Measurements from ENCODE around the gene PNMA5. TPM values are rescaled to one million over a fixed set of nuclear protein-coding genes. Genes with fewer than 3 reads are reported as not detected.
"Not testable (repeated sequence)": the region's sequence is repeated elsewhere in the genome, so short reads cannot be mapped to it uniquely, and the experiment has no call there.

The PNMA5 gene
- polyA plus RNA-seq (2011; rRNA removed), result not detected in 2 replicates
- polyA minus RNA-seq (2011; rRNA and poly(A)+ RNA removed), result not detected in 2 replicates

DNA sequence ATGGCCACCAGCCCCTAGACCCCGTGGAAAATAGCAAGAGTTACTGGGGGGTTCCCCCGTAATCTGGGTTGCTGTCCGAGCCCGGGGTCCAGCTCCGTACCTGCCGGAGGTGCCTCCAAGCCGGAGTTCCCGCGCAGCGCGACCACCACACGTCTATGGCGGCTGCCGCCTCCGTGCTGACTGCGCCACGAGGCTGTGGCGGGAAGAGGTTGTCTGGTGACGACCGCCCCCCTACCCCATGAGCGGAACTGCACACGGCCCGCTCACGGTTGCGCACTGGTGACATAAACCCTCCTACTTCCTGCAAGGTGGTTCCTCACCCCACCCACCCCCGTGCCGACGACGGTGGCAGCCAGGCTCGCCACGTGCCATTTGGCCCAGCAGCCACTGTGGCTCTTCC is at the start of gene PNMA5:
Gene PNMA5, minus strand, starts transcription at position 184 of the 400 bp plus-strand sequence. CDS start 2,518 bp downstream, outside the sequence.
- ChIA-PET POLR2A (no interaction called here), CTCF (no interaction called here)
- TF ChIP-seq CTCF (IDR thresholded peaks at IDR 0.05; ENCODE audit: insufficient read depth, low read depth, low read length), result no peak
- H3K4me3 ChIP-seq (ENCODE audit: low read depth, low read length), result no peak within 1 kb of the TSS
- H3K36me3 ChIP-seq (ENCODE audit: control insufficient read depth, insufficient read depth, low read length), result no peaks in the 10 kb centered on the region
- H3K27me3 ChIP-seq (ENCODE audit: control insufficient read depth, insufficient read depth, low read length), result no peaks in the 10 kb centered on the region
- DNase-seq (ENCODE audit: low read depth), result no peak

DNA sequence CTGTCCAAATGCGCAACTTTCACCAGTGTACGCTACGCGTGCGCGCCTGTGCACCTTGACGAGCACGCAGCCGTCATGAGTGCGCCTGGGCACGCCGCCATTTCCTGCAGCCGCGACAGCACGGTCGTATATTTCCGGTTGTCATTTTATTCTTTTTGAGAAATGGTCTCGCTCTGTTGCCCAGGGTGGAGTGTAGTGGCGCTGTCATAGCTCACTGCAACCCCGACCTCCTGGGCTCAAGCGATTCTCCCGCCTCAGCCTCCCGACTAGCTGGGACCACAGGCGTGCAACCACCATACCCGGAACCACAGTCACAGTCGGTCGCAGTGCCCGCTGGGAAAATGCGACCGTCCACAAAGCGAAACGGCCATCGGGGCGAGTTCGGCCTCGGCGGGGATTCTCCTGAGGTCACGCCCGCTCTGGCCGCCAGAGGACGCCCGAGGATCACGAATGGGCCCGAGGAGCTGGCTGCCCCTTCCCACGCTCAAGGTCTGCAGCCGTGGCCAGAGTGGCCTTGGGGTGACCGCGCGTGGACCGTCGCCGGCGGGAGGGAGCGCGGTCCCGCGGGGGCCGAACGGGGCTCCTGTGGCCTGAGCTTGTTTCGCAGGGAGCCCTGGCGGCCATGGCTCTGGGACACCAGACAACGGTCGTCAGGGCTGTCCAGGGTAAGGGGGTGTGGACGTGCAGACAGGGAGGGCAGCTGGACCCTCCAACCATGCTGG is 38.6 kb upstream of the PNMA5 start:
- ChIA-PET CTCF (interaction anchor here (0.6 to 3.0 kb wide), 18 partner anchors 8 to 528 kb away, joined by 3 to 15 read pairs (median 4); no protein-coding TSS in a partner anchor), POLR2A (no interaction called here)
- Histone ChIP-seq H3K4me3 (ENCODE audit: low read depth, low read length) (peak overlapping the region; percentile 28), H3K27me3 (ENCODE audit: control insufficient read depth, insufficient read depth, low read length) (no peaks in the 10 kb centered on the region), H3K36me3 (ENCODE audit: control insufficient read depth, insufficient read depth, low read length) (no peaks in the 10 kb centered on the region)
- TF ChIP-seq CTCF (IDR thresholded peaks at IDR 0.05; ENCODE audit: insufficient read depth, low read depth, low read length), result peak; percentile 76
- DNase-seq (ENCODE audit: low read depth), result no peak

DNA sequence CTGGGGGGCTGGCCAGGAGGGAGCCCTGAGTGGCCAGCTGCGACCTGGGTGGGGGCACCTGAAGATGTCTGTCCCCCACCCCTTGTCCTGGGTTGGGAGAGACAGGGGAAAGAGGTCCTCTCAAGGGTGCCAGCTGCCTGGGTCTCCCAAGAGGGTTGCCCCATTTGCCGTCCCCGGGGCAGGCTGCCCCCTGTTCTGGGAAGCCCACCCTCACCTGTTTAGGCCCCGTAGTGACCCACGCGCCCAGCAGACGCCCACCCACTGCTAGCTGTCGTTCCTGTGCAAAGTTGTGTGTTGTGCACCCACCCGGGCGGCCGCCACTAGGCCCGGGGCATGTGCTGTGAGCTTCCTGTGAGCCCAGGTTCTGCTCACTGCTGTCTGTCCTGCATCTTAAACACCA is 36.9 kb upstream of the PNMA5 start:
- Histone ChIP-seq H3K27me3 (ENCODE audit: control insufficient read depth, insufficient read depth, low read length) (no peaks in the 10 kb centered on the region), H3K4me3 (ENCODE audit: low read depth, low read length) (no peak overlapping the region), H3K36me3 (ENCODE audit: control insufficient read depth, insufficient read depth, low read length) (no peaks in the 10 kb centered on the region)
- ChIA-PET POLR2A (no interaction called here), CTCF (interaction anchor here (1.6 to 3.0 kb wide), 2 partner anchors 71 to 407 kb away, joined by 5 to 15 read pairs; no protein-coding TSS in a partner anchor)
- no peak for TF ChIP-seq CTCF (IDR thresholded peaks at IDR 0.05; ENCODE audit: insufficient read depth, low read depth, low read length)
- DNase-seq (ENCODE audit: low read depth), result no peak

DNA sequence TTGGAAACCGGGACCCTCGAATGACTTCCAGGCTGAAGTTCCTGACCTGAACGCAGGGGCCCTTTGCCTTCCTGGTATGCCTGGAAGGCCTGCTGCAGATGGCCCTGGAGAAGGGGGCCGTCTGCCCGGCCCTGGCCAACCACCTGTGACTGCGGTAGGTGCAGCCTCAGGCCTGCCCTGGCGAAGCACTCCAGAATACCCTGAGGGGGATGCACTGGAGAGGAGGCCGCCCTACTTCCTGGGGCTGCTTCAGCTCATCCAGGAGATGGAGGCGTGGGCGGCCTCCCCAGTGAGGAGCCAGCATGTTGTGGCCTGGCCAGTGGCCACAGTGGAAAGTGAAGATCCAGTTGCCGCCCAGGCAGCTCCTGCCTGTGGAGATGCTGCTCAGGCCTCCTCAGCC is 36.0 kb upstream of the PNMA5 start:
- ChIA-PET POLR2A (no interaction called here), CTCF (no interaction called here)
- Histone ChIP-seq H3K27me3 (ENCODE audit: control insufficient read depth, insufficient read depth, low read length) (no peaks in the 10 kb centered on the region), H3K4me3 (ENCODE audit: low read depth, low read length) (no peak overlapping the region), H3K36me3 (ENCODE audit: control insufficient read depth, insufficient read depth, low read length) (no peaks in the 10 kb centered on the region)
- TF ChIP-seq CTCF (IDR thresholded peaks at IDR 0.05; ENCODE audit: insufficient read depth, low read depth, low read length), result no peak
- no peak for DNase-seq (ENCODE audit: low read depth)

GRCh38 chrX:153029162-153029561 is 35.2 kb upstream of the PNMA5 start:
- TF ChIP-seq CTCF (IDR thresholded peaks at IDR 0.05; ENCODE audit: insufficient read depth, low read depth, low read length), result no peak
- no peak for DNase-seq (ENCODE audit: low read depth)
- POLR2A ChIA-PET, result no interaction called here
- Histone ChIP-seq H3K4me3 (ENCODE audit: low read depth, low read length) (no peak overlapping the region), H3K36me3 (ENCODE audit: control insufficient read depth, insufficient read depth, low read length) (no peaks in the 10 kb centered on the region), H3K27me3 (ENCODE audit: control insufficient read depth, insufficient read depth, low read length) (no peaks in the 10 kb centered on the region)
- CTCF ChIA-PET, result no interaction called here

GRCh38 chrX:153028487-153028886 is 34.6 kb upstream of the PNMA5 start:
- CTCF ChIA-PET, result interaction anchor here (1.6 kb wide), 1 partner anchor 639 kb away, joined by 3 read pairs; no protein-coding TSS in a partner anchor
- H3K4me3 ChIP-seq (ENCODE audit: low read depth, low read length); H3K36me3 ChIP-seq (ENCODE audit: control insufficient read depth, insufficient read depth, low read length); POLR2A ChIA-PET; DNase-seq (ENCODE audit: low read depth); H3K27me3 ChIP-seq (ENCODE audit: control insufficient read depth, insufficient read depth, low read length): not testable (repeated sequence)

DNA sequence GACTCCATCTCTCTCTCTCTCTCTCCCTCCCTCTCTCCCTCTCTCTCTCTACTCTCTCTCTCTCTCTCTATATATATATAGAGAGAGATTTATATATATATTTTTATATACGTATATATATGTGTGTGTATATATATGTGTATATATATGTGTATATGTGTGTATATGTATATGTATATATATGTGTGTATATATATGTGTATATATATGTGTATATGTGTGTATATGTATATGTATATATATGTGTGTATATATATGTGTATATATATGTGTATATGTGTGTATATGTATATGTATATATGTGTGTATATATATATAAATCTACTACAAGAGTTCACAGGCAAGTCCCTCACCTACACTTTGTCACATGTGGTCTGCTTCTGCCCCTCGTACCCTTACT is 32.6 kb upstream of the PNMA5 start:
- POLR2A ChIA-PET; CTCF ChIA-PET; H3K27me3 ChIP-seq (ENCODE audit: control insufficient read depth, insufficient read depth, low read length); H3K4me3 ChIP-seq (ENCODE audit: low read depth, low read length); H3K36me3 ChIP-seq (ENCODE audit: control insufficient read depth, insufficient read depth, low read length); DNase-seq (ENCODE audit: low read depth): not testable (repeated sequence)
